ENCODE measurements around the gene ARHGEF11.

ARHGEF11 gene

DNA sequence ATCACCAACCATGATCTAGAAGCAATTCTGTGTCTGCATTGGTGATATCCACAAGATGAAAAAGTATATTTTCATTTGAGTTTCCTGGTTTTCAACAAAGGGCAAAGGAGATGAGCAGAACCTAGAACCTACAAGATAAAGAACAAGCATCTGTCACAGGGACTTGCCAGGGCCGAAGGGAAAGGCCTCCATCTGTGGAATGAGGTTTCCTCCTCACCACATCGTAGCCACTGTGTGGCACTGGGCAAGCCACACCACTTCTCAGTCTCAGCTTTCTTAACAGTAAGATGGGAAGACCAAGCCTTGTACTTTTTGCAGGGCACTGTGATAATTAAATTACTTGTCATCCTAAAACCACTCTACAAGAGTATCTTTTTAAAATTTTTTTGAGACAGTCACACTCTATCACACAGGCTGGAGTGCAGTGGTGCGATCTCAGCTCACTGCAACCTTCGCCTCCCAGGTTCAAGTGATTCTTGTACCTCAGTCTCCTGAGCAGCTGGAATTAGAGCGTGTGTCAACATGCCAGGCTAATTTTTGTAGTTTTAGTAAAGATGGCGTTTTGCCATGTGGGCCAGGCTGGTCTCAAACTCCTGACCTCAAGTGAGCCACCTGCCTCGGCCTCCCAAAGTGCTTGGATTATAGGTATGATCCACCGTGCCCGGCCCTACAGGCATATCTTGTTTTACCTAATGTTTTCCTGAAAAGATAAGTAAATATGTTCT, 45.8 kb downstream of the ARHGEF11 start:
- DNase-seq: no peak

DNA sequence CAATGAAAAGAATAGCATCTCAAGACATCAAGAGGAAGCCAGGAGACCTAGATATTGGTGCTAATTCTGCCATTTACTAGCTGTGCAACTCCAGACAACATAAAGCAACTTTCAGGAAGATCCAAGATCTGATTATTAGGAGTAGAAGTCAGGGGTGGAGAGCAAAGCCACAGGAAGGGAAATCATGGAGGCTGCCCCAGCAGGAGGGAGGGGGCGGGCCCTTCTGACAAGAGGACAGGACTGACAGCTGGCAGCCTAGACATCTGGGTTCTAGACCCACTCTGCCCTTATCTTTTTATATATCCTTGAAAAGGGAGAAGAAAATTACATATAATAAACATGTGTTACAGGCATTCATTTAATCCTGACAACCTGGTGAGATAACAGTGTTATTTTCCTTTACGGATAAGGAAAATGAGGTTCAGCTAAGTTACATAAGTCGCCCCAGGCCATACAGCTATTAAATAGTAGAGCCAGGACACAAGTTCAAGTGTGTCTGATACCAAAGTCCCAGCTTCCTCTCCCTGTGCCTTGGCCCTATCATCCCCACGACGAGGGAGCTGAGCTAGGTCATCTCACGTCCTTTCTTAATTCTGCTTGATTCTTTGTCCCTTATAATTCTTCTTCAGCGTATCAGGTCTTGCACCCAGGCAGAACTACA, 46.6 kb downstream of the ARHGEF11 start:
- DNase-seq: no peak

- DNase-seq: no peak
Measured at GRCh38 chr1:156998301-156998700, 47.2 kb downstream of the ARHGEF11 start.

- no peak for DNase-seq
Measured at GRCh38 chr1:156995412-156995811, 50.1 kb downstream of the ARHGEF11 start.

GRCh38 chr1:156994277-156994676, 51.3 kb downstream of the ARHGEF11 start:
- no peak for DNase-seq

- no peak for DNase-seq
Measured at GRCh38 chr1:156993426-156994147, 52.0 kb downstream of the ARHGEF11 start.

DNA sequence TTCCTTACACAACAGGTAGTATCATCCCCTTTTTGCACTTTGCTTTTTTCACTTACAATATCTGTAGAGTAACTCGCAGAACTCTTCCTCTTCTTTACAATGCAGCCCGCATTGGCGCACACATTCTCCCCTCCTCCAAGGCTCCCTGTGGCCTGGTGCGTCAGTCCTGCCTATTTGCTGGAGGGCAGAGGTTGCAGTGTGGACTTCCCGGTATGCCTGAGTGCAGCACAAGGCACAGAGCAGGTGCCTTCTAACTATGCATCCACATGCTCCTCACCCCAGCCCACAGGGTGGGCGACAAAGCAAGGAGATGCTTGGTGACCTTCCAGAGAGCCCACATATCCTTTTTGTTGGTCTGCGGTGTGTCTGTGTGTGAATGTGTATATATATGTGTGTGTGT, 53.3 kb downstream of the ARHGEF11 start:
- DNase-seq: no peak

GRCh38 chr1:156987715-156988114, 57.8 kb downstream of the ARHGEF11 start:
- no peak for DNase-seq

DNA sequence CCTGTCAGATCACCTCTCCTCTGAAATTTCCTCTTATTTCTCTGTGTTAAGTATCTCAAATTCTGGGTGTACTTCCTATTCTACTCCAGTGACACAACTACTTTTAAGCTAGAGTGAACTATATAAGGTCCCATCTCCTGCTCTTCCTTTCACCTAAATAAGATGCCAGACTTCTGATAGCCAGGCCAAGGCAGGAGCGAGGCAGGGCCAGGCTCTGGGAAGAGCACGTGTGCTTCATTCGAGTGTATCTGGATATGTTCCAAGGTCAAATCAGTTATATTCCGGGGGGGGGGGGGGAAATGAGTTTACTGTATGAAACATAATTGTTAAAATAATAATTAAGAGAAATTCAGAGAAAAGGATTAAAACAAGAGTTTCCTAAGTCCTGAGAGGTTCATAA, 65.0 kb downstream of the ARHGEF11 start:
- no peak for DNase-seq

GRCh38 chr1:156975084-156975483, 70.5 kb downstream of the ARHGEF11 start:
- no peak for DNase-seq

- no peak for DNase-seq
Measured at GRCh38 chr1:156973417-156973816, 72.1 kb downstream of the ARHGEF11 start.

GRCh38 chr1:156970017-156970416, 75.5 kb downstream of the ARHGEF11 start:
- DNase-seq: no peak

GRCh38 chr1:156969496-156969895, 76.0 kb downstream of the ARHGEF11 start:
- no peak for DNase-seq

GRCh38 chr1:156964441-156964840, 81.1 kb downstream of the ARHGEF11 start:
- no peak for DNase-seq

GRCh38 chr1:156963621-156964020, 81.9 kb downstream of the ARHGEF11 start:
- DNase-seq: no peak

- DNase-seq: no peak
Measured at GRCh38 chr1:156961709-156962108, 83.8 kb downstream of the ARHGEF11 start.

DNA sequence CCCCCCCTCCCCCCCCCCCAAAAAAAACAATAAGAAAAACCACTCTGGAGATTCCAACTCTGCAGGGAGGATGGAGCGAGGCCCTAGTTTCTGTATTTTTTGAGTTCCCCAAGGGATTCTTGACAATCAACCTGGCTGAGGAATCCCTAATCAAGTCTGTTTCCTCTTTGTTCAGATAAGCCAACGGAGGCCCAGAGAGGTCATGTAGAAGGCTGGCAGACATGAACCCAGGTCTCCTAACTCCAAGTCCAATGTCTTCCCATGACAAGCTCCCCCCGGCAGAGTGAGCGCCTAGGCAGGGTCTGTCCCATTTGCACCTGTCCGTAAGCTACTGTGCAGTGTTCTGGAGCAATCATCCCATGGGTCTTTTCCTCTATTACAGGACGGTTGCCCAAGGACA, 85.6 kb downstream of the ARHGEF11 start:
- DNase-seq: no peak

- no peak for DNase-seq
Measured at GRCh38 chr1:156959414-156959813, 86.1 kb downstream of the ARHGEF11 start.

DNA sequence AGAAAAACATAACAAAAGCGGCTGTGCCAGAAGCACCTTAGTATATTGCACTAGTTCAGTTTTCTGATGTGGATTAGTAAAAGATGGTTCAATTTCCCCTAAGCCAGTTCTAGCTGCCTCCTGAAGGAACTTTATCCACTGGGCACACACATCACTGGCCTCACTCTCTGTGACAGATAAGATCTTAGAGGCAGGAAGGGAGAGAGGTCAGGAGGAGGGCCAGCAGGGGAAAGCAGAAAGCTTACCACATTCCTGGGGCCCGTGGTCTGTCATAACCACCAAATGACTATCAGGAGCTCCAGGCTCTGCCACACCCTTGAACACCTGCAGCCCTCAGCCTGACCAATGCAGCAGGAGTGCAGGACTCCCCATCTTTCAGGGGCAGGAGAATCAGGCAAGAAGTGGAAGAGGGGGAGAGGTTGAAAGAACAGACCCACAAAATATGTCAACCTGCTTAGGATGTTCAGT, 87.3 kb downstream of the ARHGEF11 start:
- no peak for DNase-seq

- no peak for DNase-seq
Measured at GRCh38 chr1:156957634-156958033, 87.9 kb downstream of the ARHGEF11 start.

- no peak for DNase-seq
Measured at GRCh38 chr1:156956333-156956732, 89.2 kb downstream of the ARHGEF11 start.

- DNase-seq: no peak
Measured at GRCh38 chr1:156953571-156953970, 92.0 kb downstream of the ARHGEF11 start.

DNA sequence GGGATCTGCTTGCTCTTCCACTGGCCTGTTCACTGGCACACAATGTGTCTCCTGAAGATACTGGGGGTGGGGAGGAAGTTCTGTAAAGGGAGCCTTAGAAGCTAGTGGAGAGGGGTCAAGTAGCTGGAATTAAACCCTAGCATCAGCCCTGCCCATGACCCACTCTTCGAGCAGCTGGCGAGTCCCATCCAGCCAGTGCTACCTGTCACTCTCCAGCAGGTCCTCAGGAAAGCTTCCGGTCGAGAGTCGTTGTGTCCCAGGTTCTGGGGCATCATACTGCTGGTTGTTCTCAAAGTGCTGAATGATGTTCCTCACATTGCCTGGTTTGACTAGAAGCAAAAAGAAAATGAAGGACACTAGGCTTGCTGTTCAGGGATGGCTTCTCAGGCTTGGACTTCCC, 94.2 kb downstream of the ARHGEF11 start:
- no peak for DNase-seq

DNA sequence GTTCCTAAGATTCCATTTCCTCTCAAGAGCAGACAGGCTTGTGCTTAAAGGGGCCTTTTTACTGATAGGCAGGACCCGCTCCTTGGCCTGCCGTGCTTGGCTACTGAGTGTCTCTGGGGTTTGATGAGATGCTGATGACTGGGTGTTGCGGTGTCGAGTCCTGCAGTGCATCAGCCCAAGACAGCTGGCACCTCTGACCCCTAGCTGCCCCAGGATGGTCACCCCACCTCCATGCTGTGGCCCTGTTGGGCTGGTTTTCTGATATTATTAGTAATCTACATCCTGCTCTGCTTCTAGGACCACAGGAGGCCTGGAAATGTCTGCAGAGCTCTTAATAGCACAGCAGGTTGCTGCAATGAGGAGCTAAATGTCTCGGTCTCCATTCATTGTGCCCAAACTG, 96.4 kb downstream of the ARHGEF11 start:
- DNase-seq: no peak
